ENCODE results near the gene FLNC. TPM values are rescaled to one million over a fixed set of nuclear protein-coding genes. Genes with fewer than 3 reads are reported as not detected.

Gene FLNC
- total RNA-seq, 4 donors from 2014 or later, result 3.0 to 27.3 (median 7.5) TPM

DNA sequence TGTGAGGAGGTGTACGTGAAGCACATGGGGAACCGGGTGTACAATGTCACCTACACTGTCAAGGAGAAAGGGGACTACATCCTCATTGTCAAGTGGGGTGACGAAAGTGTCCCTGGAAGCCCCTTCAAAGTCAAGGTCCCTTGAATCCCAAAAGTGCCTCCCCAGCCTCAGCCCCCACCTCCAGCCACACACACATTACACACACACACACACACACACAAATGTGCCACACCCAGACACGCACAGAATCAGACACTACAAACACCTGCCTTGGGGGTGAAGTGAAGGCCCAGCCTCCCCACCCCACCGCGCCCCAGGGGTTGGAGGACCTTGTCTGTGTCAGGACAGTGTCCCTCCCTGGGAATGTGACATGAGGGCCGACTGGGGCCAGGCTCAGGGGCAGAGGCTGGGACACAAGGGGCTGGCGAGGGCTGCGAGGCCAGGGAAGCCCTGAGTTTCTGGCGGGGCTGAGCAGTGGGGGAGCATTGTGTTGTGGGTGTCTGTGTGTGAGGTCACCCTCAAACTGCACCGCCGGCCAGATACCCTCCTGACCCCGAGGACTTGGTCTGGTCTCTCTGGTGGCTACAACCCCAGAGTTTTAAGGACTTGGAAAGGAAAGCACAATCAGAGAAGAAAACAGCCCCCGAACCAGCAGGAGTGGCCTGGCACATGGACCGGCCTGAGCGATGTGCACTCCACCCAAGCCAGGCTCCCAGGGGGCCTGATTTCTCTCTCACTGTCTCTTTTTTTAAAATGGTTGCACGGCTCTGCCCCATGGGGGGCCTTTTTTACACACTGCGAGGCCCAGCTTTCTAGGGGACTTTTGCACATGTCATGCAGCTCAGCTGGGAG lies 28.4 kb downstream of the FLNC start:
- Histone ChIP-seq H3K27me3 (peaks cover 0 to 7% (median 0%) of the 10 kb centered on the region in 4 donors), H3K27ac (peak overlapping the region; percentile 66 to 91 (median 80)), H3K9me3 (no peaks in the 10 kb centered on the region), H3K36me3 (peaks cover 0 to 28% (median 0%) of the 10 kb centered on the region in 3 donors), H3K4me1 (peaks cover 31 to 57% (median 32%) of the 10 kb centered on the region in 3 donors), H3K4me3 (no peak overlapping the region)
- no peak for TF ChIP-seq POLR2A (IDR thresholded peaks at IDR 0.05)
- TF ChIP-seq, protein P1, sequence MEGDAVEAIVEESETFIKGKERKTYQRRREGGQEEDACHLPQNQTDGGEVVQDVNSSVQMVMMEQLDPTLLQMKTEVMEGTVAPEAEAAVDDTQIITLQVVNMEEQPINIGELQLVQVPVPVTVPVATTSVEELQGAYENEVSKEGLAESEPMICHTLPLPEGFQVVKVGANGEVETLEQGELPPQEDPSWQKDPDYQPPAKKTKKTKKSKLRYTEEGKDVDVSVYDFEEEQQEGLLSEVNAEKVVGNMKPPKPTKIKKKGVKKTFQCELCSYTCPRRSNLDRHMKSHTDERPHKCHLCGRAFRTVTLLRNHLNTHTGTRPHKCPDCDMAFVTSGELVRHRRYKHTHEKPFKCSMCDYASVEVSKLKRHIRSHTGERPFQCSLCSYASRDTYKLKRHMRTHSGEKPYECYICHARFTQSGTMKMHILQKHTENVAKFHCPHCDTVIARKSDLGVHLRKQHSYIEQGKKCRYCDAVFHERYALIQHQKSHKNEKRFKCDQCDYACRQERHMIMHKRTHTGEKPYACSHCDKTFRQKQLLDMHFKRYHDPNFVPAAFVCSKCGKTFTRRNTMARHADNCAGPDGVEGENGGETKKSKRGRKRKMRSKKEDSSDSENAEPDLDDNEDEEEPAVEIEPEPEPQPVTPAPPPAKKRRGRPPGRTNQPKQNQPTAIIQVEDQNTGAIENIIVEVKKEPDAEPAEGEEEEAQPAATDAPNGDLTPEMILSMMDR (IDR thresholded peaks at IDR 0.05), result no peak
- no peak for DNase-seq
- WGBS, 2 donors, result 60 to 69% methylated on average over 3 to 9 of the region's 18 CpGs
- intact Hi-C loops (cut with DNase I), result no loop called here

- 37 to 61% methylated on average over 7 to 8 of the region's 12 CpGs for WGBS, 2 donors
- Histone ChIP-seq H3K27ac (peak overlapping the region; percentile 66 to 91 (median 80)), H3K36me3 (peaks cover 0 to 21% (median 0%) of the 10 kb centered on the region in 3 donors), H3K4me3 (no peak overlapping the region), H3K9me3 (no peaks in the 10 kb centered on the region), H3K27me3 (peaks cover 0 to 5% (median 0%) of the 10 kb centered on the region in 4 donors), H3K4me1 (peaks cover 39 to 66% (median 40%) of the 10 kb centered on the region in 3 donors)
- intact Hi-C loops (cut with DNase I), result no loop called here
- DNase-seq, result no peak
- TF ChIP-seq POLR2A (IDR thresholded peaks at IDR 0.05), result no peak
- TF ChIP-seq, protein P1 (IDR thresholded peaks at IDR 0.05), result no peak
These were observed 29.3 kb downstream of the FLNC start for GRCh38 chr7:128859232-128860157.

GRCh38 chr7:128860158-128861073 lies 30.2 kb downstream of the FLNC start:
- 46 to 66% methylated on average over 8 to 10 of the region's 10 CpGs for WGBS, 2 donors
- DNase-seq, result no peak
- no peak overlapping the region for H3K4me3 ChIP-seq
- no peaks in the 10 kb centered on the region for H3K9me3 ChIP-seq
- H3K36me3 ChIP-seq, result peaks cover 0 to 21% (median 7%) of the 10 kb centered on the region in 3 donors
- TF ChIP-seq, protein P1 (IDR thresholded peaks at IDR 0.05), result peak in 3 of 6 experiments; percentile 5 to 29 (median 16)
- TF ChIP-seq POLR2A (IDR thresholded peaks at IDR 0.05), result no peak
- H3K27me3 ChIP-seq, result no peaks in the 10 kb centered on the region
- peaks cover 39 to 68% (median 41%) of the 10 kb centered on the region in 3 donors for H3K4me1 ChIP-seq
- H3K27ac ChIP-seq, result peak overlapping the region; percentile 66 to 91 (median 80)
- intact Hi-C loops (cut with DNase I), result no loop called here

DNA sequence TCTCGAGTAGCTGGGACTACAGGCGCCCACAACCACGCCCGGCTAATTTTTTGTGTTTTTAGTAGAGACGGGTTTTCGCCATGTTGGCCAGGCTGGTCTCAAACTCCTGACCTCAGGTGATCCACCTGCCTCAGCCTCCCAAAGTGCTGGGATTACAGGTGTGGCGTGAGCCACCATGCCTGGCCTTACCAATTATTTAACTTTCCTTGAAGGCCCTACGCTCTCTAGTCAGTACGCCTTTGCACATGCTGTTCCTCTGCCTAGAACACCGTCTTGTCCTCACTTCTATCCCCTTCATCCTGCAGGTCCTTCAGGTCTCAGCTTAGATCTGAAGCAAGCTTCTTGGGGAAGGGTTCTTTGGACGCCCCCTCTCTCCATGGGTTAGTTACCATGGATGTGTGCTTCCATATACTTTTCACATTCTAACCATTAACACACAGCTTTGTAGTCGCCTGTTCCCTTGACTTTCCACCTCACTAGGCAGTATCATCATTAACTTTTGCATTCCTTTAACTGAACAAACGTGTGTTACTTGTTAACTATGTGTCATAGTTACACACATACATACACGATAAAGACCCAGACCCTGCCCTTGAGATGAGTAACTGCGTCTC lies 31.9 kb downstream of the FLNC start:
- H3K4me3 ChIP-seq, result peak overlapping the region; percentile 70 to 97 (median 91)
- H3K4me1 ChIP-seq, result peaks cover 35 to 75% (median 44%) of the 10 kb centered on the region in 3 donors
- no peak for DNase-seq
- peak overlapping the region; percentile 5 to 97 (median 89) for H3K27ac ChIP-seq
- no peaks in the 10 kb centered on the region for H3K9me3 ChIP-seq
- H3K27me3 ChIP-seq, result no peaks in the 10 kb centered on the region
- H3K36me3 ChIP-seq, result peaks cover 0 to 24% (median 15%) of the 10 kb centered on the region in 3 donors
- 63 to 79% methylated on average over 14 of the region's 15 CpGs for WGBS, 2 donors
- TF ChIP-seq POLR2A (IDR thresholded peaks at IDR 0.05), result no peak
- TF ChIP-seq, protein P1 (IDR thresholded peaks at IDR 0.05), result no peak
- intact Hi-C loops (cut with DNase I), result no loop called here

Measured in esophagus squamous epithelium (tissue), 5 donors.